Measurements from ENCODE around the gene RAB31. TPM values are rescaled to one million over a fixed set of nuclear protein-coding genes. Genes with fewer than 3 reads are reported as not detected.

RAB31 gene
- total and polyA plus RNA-seq, 5 donors from 2014 or later, result 0.78 to 5.8 (median 1.3) TPM

- Mint-ChIP-seq H3K27ac (no peak overlapping the region), H3K4me1 (peaks cover 0 to 4% (median 0%) of the 10 kb centered on the region in 4 donors), H3K9me3 (peaks cover 0 to 19% (median 5%) of the 10 kb centered on the region in 7 donors), H3K27me3 (peaks cover 4% of the 10 kb centered on the region), H3K4me3 (no peak overlapping the region), H3K36me3 (no peaks in the 10 kb centered on the region)
- Histone ChIP-seq H3K27ac (ENCODE audit: insufficient read depth, low read length, poor library complexity, severe bottlenecking) (no peak overlapping the region), H3K27me3 (ENCODE audit: control insufficient read depth, insufficient read depth, low read length) (no peaks in the 10 kb centered on the region), H3K4me3 (ENCODE audit: low read depth, low read length) (no peak overlapping the region), H3K9me3 (ENCODE audit: control insufficient read depth in 2 of 2, low read length in 2 of 2) (peaks cover 5 to 13% of the 10 kb centered on the region in 2 experiments), H3K4me1 (ENCODE audit: control insufficient read depth, insufficient read depth, low read length, poor library complexity, severe bottlenecking) (no peaks in the 10 kb centered on the region), H3K36me3 (ENCODE audit: control insufficient read depth, insufficient read depth, low read length) (no peaks in the 10 kb centered on the region)
- DNase-seq (no peak), ATAC-seq (ENCODE audit: low read depth in 2 of 2) (no peak)
These were observed 161.8 kb downstream of the RAB31 start for GRCh38 chr18:9869715-9870430.

DNA sequence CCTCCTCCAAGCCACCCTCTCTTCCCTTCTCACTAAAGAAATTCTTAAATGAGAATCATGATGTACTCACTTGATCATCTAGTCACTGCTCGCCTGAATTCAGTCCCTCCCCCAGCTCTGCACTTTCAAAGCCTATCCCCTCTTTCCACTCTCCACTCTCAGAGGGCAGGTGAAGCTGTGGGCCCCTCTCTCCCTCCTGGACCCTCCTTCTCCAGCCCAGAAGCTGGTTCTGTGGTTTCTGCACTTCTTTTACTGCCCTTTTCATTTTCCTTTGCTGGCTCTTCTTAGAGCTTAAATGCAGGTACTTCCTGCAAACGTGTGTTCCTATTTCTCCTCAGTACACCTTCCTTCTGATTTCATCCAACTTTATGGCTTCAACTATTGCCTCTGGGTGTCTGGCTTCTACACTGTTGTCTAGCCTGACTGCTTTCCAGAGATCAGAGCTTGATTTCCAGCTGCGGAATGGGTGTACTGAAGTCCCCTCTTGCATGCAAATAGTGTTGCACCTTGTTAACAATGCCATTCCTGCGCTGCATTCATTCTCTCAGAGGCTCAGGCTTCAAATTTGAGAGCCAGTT is 162.4 kb downstream of the RAB31 start:
- no peak for ATAC-seq (ENCODE audit: low read depth in 2 of 2)
- Mint-ChIP-seq H3K9me3 (peaks cover 0 to 12% (median 5%) of the 10 kb centered on the region in 7 donors), H3K27me3 (peaks cover 4% of the 10 kb centered on the region)

GRCh38 chr18:9871244-9871746 is 163.2 kb downstream of the RAB31 start:
- no peak for ATAC-seq (ENCODE audit: low read depth in 2 of 2)
- Mint-ChIP-seq H3K4me1 (peaks cover 0 to 4% (median 0%) of the 10 kb centered on the region in 4 donors), H3K9me3 (peaks cover 0 to 5% (median 3%) of the 10 kb centered on the region in 7 donors), H3K27me3 (peaks cover 4% of the 10 kb centered on the region), H3K36me3 (no peaks in the 10 kb centered on the region), H3K4me3 (no peak overlapping the region), H3K27ac (no peak overlapping the region)
- DNase-seq, result no peak
- Histone ChIP-seq H3K27me3 (ENCODE audit: control insufficient read depth, insufficient read depth, low read length) (no peaks in the 10 kb centered on the region), H3K4me3 (ENCODE audit: low read depth, low read length) (no peak overlapping the region), H3K36me3 (ENCODE audit: control insufficient read depth, insufficient read depth, low read length) (no peaks in the 10 kb centered on the region), H3K4me1 (ENCODE audit: control insufficient read depth, insufficient read depth, low read length, poor library complexity, severe bottlenecking) (no peaks in the 10 kb centered on the region), H3K9me3 (ENCODE audit: control insufficient read depth in 2 of 2, low read length in 2 of 2) (peaks cover under 1 to 2% of the 10 kb centered on the region in 2 experiments), H3K27ac (ENCODE audit: insufficient read depth, low read length, poor library complexity, severe bottlenecking) (no peak overlapping the region)

More for the DNA sequence above, 162.4 kb downstream of the RAB31 start:
- Mint-ChIP-seq H3K36me3 (no peaks in the 10 kb centered on the region), H3K4me1 (peaks cover 0 to 4% (median 0%) of the 10 kb centered on the region in 4 donors), H3K4me3 (no peak overlapping the region), H3K27ac (no peak overlapping the region)
- Histone ChIP-seq H3K27ac (ENCODE audit: insufficient read depth, low read length, poor library complexity, severe bottlenecking) (no peak overlapping the region), H3K36me3 (ENCODE audit: control insufficient read depth, insufficient read depth, low read length) (no peaks in the 10 kb centered on the region), H3K4me1 (ENCODE audit: control insufficient read depth, insufficient read depth, low read length, poor library complexity, severe bottlenecking) (no peaks in the 10 kb centered on the region), H3K4me3 (ENCODE audit: low read depth, low read length) (no peak overlapping the region), H3K9me3 (ENCODE audit: control insufficient read depth in 2 of 2, low read length in 2 of 2) (peaks cover 5 to 8% of the 10 kb centered on the region in 2 experiments), H3K27me3 (ENCODE audit: control insufficient read depth, insufficient read depth, low read length) (no peaks in the 10 kb centered on the region)
- DNase-seq, result no peak

DNA sequence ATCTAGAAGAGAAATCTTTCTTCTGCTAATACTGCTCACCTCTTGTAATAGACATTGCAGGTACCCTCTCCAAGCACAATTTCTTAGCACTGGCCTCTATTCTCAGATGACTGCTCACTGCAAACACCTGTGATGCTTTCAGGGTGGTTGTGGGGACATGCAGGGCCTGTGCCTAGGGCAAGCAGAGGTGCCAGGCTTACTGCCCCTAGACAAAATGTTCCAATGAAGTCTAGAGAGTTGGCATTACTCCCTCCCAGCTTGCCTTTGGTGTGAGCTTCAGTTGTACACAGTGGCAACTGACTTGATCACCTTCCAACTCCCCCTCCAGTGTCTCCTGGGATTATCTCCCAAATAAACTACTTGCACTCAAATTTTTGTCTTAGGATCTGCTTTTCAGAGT is 164.7 kb downstream of the RAB31 start:
- Mint-ChIP-seq H3K27me3 (peaks cover 4% of the 10 kb centered on the region), H3K9me3 (no peaks in the 10 kb centered on the region), H3K4me3 (no peak overlapping the region), H3K4me1 (peaks cover 0 to 5% (median 2%) of the 10 kb centered on the region in 4 donors), H3K36me3 (no peaks in the 10 kb centered on the region), H3K27ac (no peak overlapping the region)
- no peak for DNase-seq
- Histone ChIP-seq H3K27me3 (ENCODE audit: control insufficient read depth, insufficient read depth, low read length) (no peaks in the 10 kb centered on the region), H3K36me3 (ENCODE audit: control insufficient read depth, insufficient read depth, low read length) (no peaks in the 10 kb centered on the region), H3K4me3 (ENCODE audit: low read depth, low read length) (no peak overlapping the region), H3K27ac (ENCODE audit: insufficient read depth, low read length, poor library complexity, severe bottlenecking) (no peak overlapping the region), H3K4me1 (ENCODE audit: control insufficient read depth, insufficient read depth, low read length, poor library complexity, severe bottlenecking) (no peaks in the 10 kb centered on the region), H3K9me3 (ENCODE audit: control insufficient read depth in 2 of 2, low read length in 2 of 2) (no peaks in the 10 kb centered on the region)
- ATAC-seq (ENCODE audit: low read depth in 2 of 2), result no peak

DNA sequence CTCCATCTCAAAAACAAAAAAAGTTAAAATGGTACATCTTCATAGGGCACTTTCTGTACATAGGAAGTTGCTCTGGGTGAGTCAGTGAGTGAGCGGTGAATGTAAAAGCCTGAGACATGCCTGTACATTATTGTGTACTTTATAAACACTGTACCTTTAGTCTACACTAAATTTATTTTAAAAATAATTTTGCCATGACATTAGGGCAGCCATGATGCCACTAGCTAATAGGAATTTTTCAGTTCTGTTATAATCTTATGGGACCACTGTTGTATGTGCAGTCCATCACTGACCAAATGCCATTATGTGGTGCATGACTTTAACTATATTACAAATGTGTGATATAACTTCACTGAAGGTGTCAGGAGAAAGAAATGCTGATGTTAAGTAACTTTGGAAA is 166.6 kb downstream of the RAB31 start:
- H3K27ac ChIP-seq (ENCODE audit: insufficient read depth, low read length, poor library complexity, severe bottlenecking), result no peak overlapping the region
- no peak overlapping the region for H3K4me3 ChIP-seq (ENCODE audit: low read depth, low read length)
- no peaks in the 10 kb centered on the region for H3K9me3 ChIP-seq (ENCODE audit: control insufficient read depth in 2 of 2, low read length in 2 of 2)
- no peak for DNase-seq
- H3K4me3 Mint-ChIP-seq, result no peak overlapping the region
- ATAC-seq (ENCODE audit: low read depth in 2 of 2), result no peak
- H3K4me1 ChIP-seq (ENCODE audit: control insufficient read depth, insufficient read depth, low read length, poor library complexity, severe bottlenecking), result no peaks in the 10 kb centered on the region
- peaks cover 0 to 5% (median 2%) of the 10 kb centered on the region in 4 donors for H3K4me1 Mint-ChIP-seq
- H3K27me3 Mint-ChIP-seq, result peaks cover 4% of the 10 kb centered on the region
- H3K27me3 ChIP-seq (ENCODE audit: control insufficient read depth, insufficient read depth, low read length), result no peaks in the 10 kb centered on the region
- no peaks in the 10 kb centered on the region for H3K36me3 ChIP-seq (ENCODE audit: control insufficient read depth, insufficient read depth, low read length)
- H3K27ac Mint-ChIP-seq, result no peak overlapping the region
- H3K36me3 Mint-ChIP-seq, result no peaks in the 10 kb centered on the region
- no peaks in the 10 kb centered on the region for H3K9me3 Mint-ChIP-seq

GRCh38 chr18:9876212-9876866 is 168.2 kb downstream of the RAB31 start:
- Mint-ChIP-seq H3K27me3 (peaks cover 9% of the 10 kb centered on the region), H3K9me3 (no peaks in the 10 kb centered on the region), H3K4me1 (peaks cover 0 to 5% (median 0%) of the 10 kb centered on the region in 4 donors), H3K27ac (no peak overlapping the region), H3K4me3 (no peak overlapping the region), H3K36me3 (no peaks in the 10 kb centered on the region)
- no peak for ATAC-seq (ENCODE audit: low read depth in 2 of 2)
- no peaks in the 10 kb centered on the region for H3K4me1 ChIP-seq (ENCODE audit: control insufficient read depth, insufficient read depth, low read length, poor library complexity, severe bottlenecking)
- H3K27ac ChIP-seq (ENCODE audit: insufficient read depth, low read length, poor library complexity, severe bottlenecking), result no peak overlapping the region
- DNase-seq, result no peak
- no peaks in the 10 kb centered on the region for H3K27me3 ChIP-seq (ENCODE audit: control insufficient read depth, insufficient read depth, low read length)
- no peak overlapping the region for H3K4me3 ChIP-seq (ENCODE audit: low read depth, low read length)
- no peaks in the 10 kb centered on the region for H3K36me3 ChIP-seq (ENCODE audit: control insufficient read depth, insufficient read depth, low read length)
- H3K9me3 ChIP-seq (ENCODE audit: control insufficient read depth in 2 of 2, low read length in 2 of 2), result no peaks in the 10 kb centered on the region

GRCh38 chr18:9876867-9877654 is 169.0 kb downstream of the RAB31 start:
- no peak overlapping the region for H3K27ac ChIP-seq (ENCODE audit: insufficient read depth, low read length, poor library complexity, severe bottlenecking)
- ATAC-seq (ENCODE audit: low read depth in 2 of 2) (no peak), DNase-seq (peak in 1 of 3 donors; percentile 54)
- Mint-ChIP-seq H3K4me3 (no peak overlapping the region), H3K27ac (no peak overlapping the region), H3K4me1 (peaks cover 0 to 5% (median 0%) of the 10 kb centered on the region in 4 donors), H3K36me3 (no peaks in the 10 kb centered on the region), H3K27me3 (peaks cover 9% of the 10 kb centered on the region), H3K9me3 (no peaks in the 10 kb centered on the region)
- no peak overlapping the region for H3K4me3 ChIP-seq (ENCODE audit: low read depth, low read length)
- no peaks in the 10 kb centered on the region for H3K4me1 ChIP-seq (ENCODE audit: control insufficient read depth, insufficient read depth, low read length, poor library complexity, severe bottlenecking)
- no peaks in the 10 kb centered on the region for H3K36me3 ChIP-seq (ENCODE audit: control insufficient read depth, insufficient read depth, low read length)
- no peaks in the 10 kb centered on the region for H3K9me3 ChIP-seq (ENCODE audit: control insufficient read depth in 2 of 2, low read length in 2 of 2)
- H3K27me3 ChIP-seq (ENCODE audit: control insufficient read depth, insufficient read depth, low read length), result no peaks in the 10 kb centered on the region
